HG03175 (cell line): Measurements from ENCODE around the gene PSIP1.
"Not testable (repeated sequence)": the region's sequence is repeated elsewhere in the genome, so short reads cannot be mapped to it uniquely, and the experiment has no call there.

Source experiments
- ATAC-seq: cut with Tn5 transposase; IDR thresholded peaks from one replicate; pipeline ENCODE4 v1.9.1; 2021; ENCODE audit warnings: mild to moderate bottlenecking, moderate library complexity; ENCODE audit not compliant: unreplicated experiment

Gene PSIP1

GRCh38 chr9:15505921-15506320 lies 4.8 kb downstream of the PSIP1 start:
- ATAC-seq, result no peak

- ATAC-seq, result no peak
Observed at GRCh38 chr9:15501803-15502202, 9.0 kb downstream of the PSIP1 start.

- ATAC-seq, result no peak
Observed at GRCh38 chr9:15501179-15501578, 9.6 kb downstream of the PSIP1 start.

GRCh38 chr9:15499139-15499538 lies 11.6 kb downstream of the PSIP1 start:
- ATAC-seq, result no peak

- no peak for ATAC-seq
Observed at GRCh38 chr9:15498246-15498995, 12.3 kb downstream of the PSIP1 start.

GRCh38 chr9:15492485-15493150 lies 18.2 kb downstream of the PSIP1 start:
- ATAC-seq, result no peak

GRCh38 chr9:15491950-15492349 lies 18.8 kb downstream of the PSIP1 start:
- ATAC-seq, result no peak

GRCh38 chr9:15485836-15486666 lies 24.7 kb downstream of the PSIP1 start:
- ATAC-seq, result no peak

- no peak for ATAC-seq
Observed at GRCh38 chr9:15484802-15485201, 26.0 kb downstream of the PSIP1 start.

- no peak for ATAC-seq
Observed at GRCh38 chr9:15482146-15482545, 28.6 kb downstream of the PSIP1 start.

GRCh38 chr9:15480028-15480427 lies 30.7 kb downstream of the PSIP1 start:
- ATAC-seq, result no peak

GRCh38 chr9:15475923-15476536 lies 34.7 kb downstream of the PSIP1 start:
- no peak for ATAC-seq

- ATAC-seq, result no peak
Observed at GRCh38 chr9:15469862-15470261, 40.9 kb downstream of the PSIP1 start.

GRCh38 chr9:15469406-15469805 lies 41.4 kb downstream of the PSIP1 start:
- no peak for ATAC-seq

GRCh38 chr9:15468145-15468544 lies 42.6 kb downstream of the PSIP1 start:
- ATAC-seq, result no peak

GRCh38 chr9:15461601-15462000 lies 49.2 kb downstream of the PSIP1 start:
- no peak for ATAC-seq

GRCh38 chr9:15461056-15461455 lies 49.7 kb downstream of the PSIP1 start:
- ATAC-seq, result no peak

GRCh38 chr9:15453956-15454355 lies 56.8 kb downstream of the PSIP1 start:
- ATAC-seq, result no peak

GRCh38 chr9:15444141-15444540 lies 66.6 kb downstream of the PSIP1 start:
- ATAC-seq, result no peak

GRCh38 chr9:15442264-15442663 lies 68.5 kb downstream of the PSIP1 start:
- not testable (repeated sequence) for ATAC-seq

- not testable (repeated sequence) for ATAC-seq
Observed at GRCh38 chr9:15441841-15442240, 68.9 kb downstream of the PSIP1 start.
